IMR-90 (cell line): ENCODE results near the gene ERICH3. TPM values are rescaled to one million over a fixed set of nuclear protein-coding genes. Genes with fewer than 3 reads are reported as not detected.

Experiments used
- ATAC-seq: fragments of 200-7000 bp; cut with Tn5 transposase; 2 replicates; pipeline ENCODE4 v1.9.1; 2020; ENCODE audit warnings: low read depth, mild to moderate bottlenecking, moderate library complexity
- BruUV-seq: library from RNA; stranded (reverse); fragments of 400-500 nt; replicated peaks from 2 replicates; lab custom pipeline; 2021; lab: Mats Ljungman, UMichigan
- CTCF ChIA-PET: fragments of 300-600 bp; formaldehyde crosslinking; extraction: SDS; loops from one replicate; lab custom pipeline; 2021; ENCODE audit warnings: antibody characterized with exemption; lab: Yijun Ruan, JAX
- POLR2A ChIA-PET: fragments of 300-600 bp; sonication (Branson Sonifier 250); formaldehyde crosslinking; loops from one replicate; lab custom pipeline; 2022; ENCODE audit warnings: antibody characterized with exemption; ENCODE audit not compliant: unreplicated experiment; lab: Charles Lee
- DNase-seq: peaks from one replicate; pipeline ENCODE4 v3.0.0; 2013
- H2AFZ ChIP-seq: replicated peaks from 2 replicates; pipeline ENCODE3; 2013; ENCODE audit warnings: low read length, mild to moderate bottlenecking; ENCODE audit not compliant: poor library complexity
- H2AK5ac ChIP-seq: 2 replicates; pipeline ENCODE4 v1.6.1; 2013; ENCODE audit warnings: low read depth, low read length, inconsistent platforms
- H2AK9ac ChIP-seq: replicated peaks from 2 replicates; pipeline ENCODE3; 2013; ENCODE audit warnings: mild to moderate bottlenecking, low read depth, low read length, moderate library complexity; ENCODE audit not compliant: poor library complexity
- H2BK120ac ChIP-seq: 2 replicates; pipeline ENCODE4 v1.6.1; 2013; ENCODE audit warnings: low read depth, low read length, inconsistent platforms
- H2BK15ac ChIP-seq: 3 replicates; pipeline ENCODE4 v1.6.1; 2013; ENCODE audit warnings: low read depth, low read length, inconsistent platforms
- H2BK20ac ChIP-seq: 2 replicates; pipeline ENCODE4 v1.6.1; 2013; ENCODE audit warnings: low read depth, mild to moderate bottlenecking, inconsistent platforms, low read length, moderate library complexity
- H2BK5ac ChIP-seq: 2 replicates; pipeline ENCODE4 v1.6.1; 2013; ENCODE audit warnings: mild to moderate bottlenecking, low read depth, low read length, inconsistent platforms; ENCODE audit not compliant: poor library complexity, severe bottlenecking
- H3K14ac ChIP-seq: replicated peaks from 2 replicates; pipeline ENCODE4 v1.6.1; 2013; ENCODE audit warnings: low read depth, low read length, inconsistent platforms
- H3K18ac ChIP-seq: 2 replicates; pipeline ENCODE4 v1.6.1; 2013; ENCODE audit warnings: low read depth, low read length, control low read depth
- H3K23ac ChIP-seq: 2 replicates; pipeline ENCODE4 v1.6.1; 2013; ENCODE audit warnings: low read depth, low read length, inconsistent platforms
- H3K27ac ChIP-seq: 2 replicates; pipeline ENCODE4 v1.5.1; 2013; ENCODE audit warnings: mild to moderate bottlenecking, control low read depth, low read length; ENCODE audit not compliant: insufficient read depth
- H3K27me3 ChIP-seq: 2 replicates; pipeline ENCODE4 v1.6.1; 2013; ENCODE audit warnings: low read length; ENCODE audit not compliant: control insufficient read depth, insufficient read depth
- H3K36me3 ChIP-seq: 2 replicates; pipeline ENCODE4 v1.6.1; 2013; ENCODE audit warnings: low read length, mixed read lengths; ENCODE audit not compliant: control insufficient read depth, insufficient read depth
- H3K4ac ChIP-seq: 2 replicates; pipeline ENCODE4 v1.6.1; 2013; ENCODE audit warnings: low read depth, low read length, inconsistent platforms
- H3K4me1 ChIP-seq: 2 replicates; pipeline ENCODE4 v1.6.1; 2013; ENCODE audit warnings: low read length, mixed read lengths; ENCODE audit not compliant: control insufficient read depth, insufficient read depth
- H3K4me2 ChIP-seq: 2 replicates; pipeline ENCODE4 v1.6.1; 2013; ENCODE audit warnings: low read depth, mild to moderate bottlenecking, control low read depth, low read length, moderate library complexity
- H3K4me3 ChIP-seq: 2 replicates; pipeline ENCODE4 v1.5.1; 2013; ENCODE audit warnings: low read depth, mild to moderate bottlenecking, control low read depth, low read length, moderate library complexity; ENCODE audit not compliant: insufficient read depth
- H3K56ac ChIP-seq: 2 replicates; pipeline ENCODE4 v1.6.1; 2013; ENCODE audit warnings: low read length, inconsistent platforms; ENCODE audit not compliant: insufficient read depth; ENCODE audit errors: extremely low read depth
- H3K79me1 ChIP-seq, 2 experiments: 2 replicates each; pipeline ENCODE4 v1.6.1; 2013; ENCODE audit warnings: low read length in 2 of 2, inconsistent platforms in 1 of 2, low read depth in 1 of 2
- H3K9ac ChIP-seq: 2 replicates; pipeline ENCODE4 v1.6.1; 2013; ENCODE audit warnings: low read depth, low read length, control low read depth
- H3K9me1 ChIP-seq: 2 replicates; pipeline ENCODE4 v1.6.1; 2013; ENCODE audit warnings: low read length, inconsistent platforms; ENCODE audit not compliant: insufficient read depth
- H3K9me3 ChIP-seq: 2 replicates; pipeline ENCODE4 v1.6.1; 2013; ENCODE audit warnings: low read length; ENCODE audit not compliant: control insufficient read depth, insufficient read depth
- H4K20me1 ChIP-seq: 2 replicates; pipeline ENCODE4 v1.6.1; 2013; ENCODE audit warnings: low read length, inconsistent platforms; ENCODE audit not compliant: insufficient read depth
- H4K5ac ChIP-seq: 2 replicates; pipeline ENCODE4 v1.6.1; 2013; ENCODE audit warnings: mild to moderate bottlenecking, low read depth, low read length, control low read depth
- H4K8ac ChIP-seq, 2 experiments: 2 replicates each; pipeline ENCODE4 v1.6.1; 2013; ENCODE audit warnings: low read depth in 2 of 2, low read length in 2 of 2, control low read depth in 1 of 2, inconsistent platforms in 1 of 2
- H4K91ac ChIP-seq: 2 replicates; pipeline ENCODE4 v1.6.1; 2013; ENCODE audit warnings: low read depth, low read length, inconsistent platforms; ENCODE audit not compliant: insufficient read depth
- BHLHE40 ChIP-seq: fragments of 150-350 bp; IDR thresholded peaks from 2 replicates; pipeline ENCODE4 v1.6.1; 2016; ENCODE audit warnings: mild to moderate bottlenecking, low read depth, low read length
- CEBPB ChIP-seq: IDR thresholded peaks from 2 replicates; pipeline ENCODE4 v1.6.1; 2012; ENCODE audit warnings: low read depth, low read length, improper control_type of control experiment
- CHD1 ChIP-seq: IDR thresholded peaks from 2 replicates; pipeline ENCODE4 v1.6.1; 2012; ENCODE audit warnings: low read depth, low read length, improper control_type of control experiment
- CTCF ChIP-seq: conservative IDR thresholded peaks from 2 replicates; pipeline ENCODE4 v1.5.1; 2012; ENCODE audit warnings: mild to moderate bottlenecking, low read depth, low read length, improper control_type of control experiment
- MXI1 ChIP-seq: IDR thresholded peaks from 2 replicates; pipeline ENCODE4 v1.6.1; 2012; ENCODE audit warnings: low read depth, mild to moderate bottlenecking, low read length, moderate library complexity, borderline replicate concordance
- POLR2A ChIP-seq: IDR thresholded peaks from 2 replicates; pipeline ENCODE4 v1.6.1; 2012; ENCODE audit warnings: mild to moderate bottlenecking, low read depth, low read length
- RAD21 ChIP-seq: IDR thresholded peaks from 2 replicates; pipeline ENCODE4 v1.6.1; 2012; ENCODE audit warnings: low read length, improper control_type of control experiment
- RCOR1 ChIP-seq: IDR thresholded peaks from 2 replicates; pipeline ENCODE4 v1.6.1; 2012; ENCODE audit warnings: mild to moderate bottlenecking, low read length, improper control_type of control experiment; ENCODE audit not compliant: insufficient replicate concordance
- dilution Hi-C: fragments of 300-500 bp; cut with HindIII; formaldehyde crosslinking; loops from one replicate; pipeline ENCODE4 v1.14.3; 2018; ENCODE audit warnings: low sequenced_read_pairs; ENCODE audit not compliant: unreplicated experiment
- in situ Hi-C: fragments of 300-500 bp; cut with MboI; formaldehyde crosslinking; loops from 3 replicates; pipeline ENCODE4 v1.14.3; 2019; ENCODE audit warnings: low sequenced_read_pairs, inconsistent platforms, mixed read lengths
- intact Hi-C: fragments of 100-400 bp; cut with micrococcal nuclease; formaldehyde crosslinking; loops from 2 replicates; pipeline ENCODE4 v1.10.0; 2022
- polyA plus RNA-seq, 3 experiments: library from polyadenylated mRNA; depleted of rRNA; stranded (reverse); fragments of >200 nt; gene quantifications; 2 replicates each; pipeline ENCODE4 v1.2.3, GENCODE V29; 2012; ENCODE audit warnings: low replicate concordance in 1 of 3
- total RNA-seq: library from RNA; depleted of rRNA; stranded (reverse); fragments of >200 nt; gene quantifications from 2 replicates; pipeline ENCODE4 v1.2.3, GENCODE V29; 2012

The ERICH3 gene
- total and polyA plus RNA-seq, 2 of the 4 experiments (the other 2 are of a cell fraction): not detected

- ATAC-seq: no peak
- Histone ChIP-seq H3K4ac (no peak overlapping the region), H3K4me3 (no peak overlapping the region), H3K36me3 (no peaks in the 10 kb centered on the region), H3K4me2 (no peak overlapping the region), H2AFZ (no peak overlapping the region), H3K23ac (no peak overlapping the region), H3K9me3 (no peaks in the 10 kb centered on the region), H3K9ac (no peak overlapping the region), H3K9me1 (no peaks in the 10 kb centered on the region), H2BK20ac (no peak overlapping the region), H3K79me1 (no peaks in the 10 kb centered on the region), H2BK5ac (no peak overlapping the region), H4K91ac (no peak overlapping the region), H4K8ac (no peak overlapping the region), H3K27me3 (no peaks in the 10 kb centered on the region), H3K4me1 (no peaks in the 10 kb centered on the region), H2BK15ac (no peak overlapping the region), H2AK5ac (no peak overlapping the region), H3K18ac (no peak overlapping the region), H2AK9ac (no peak overlapping the region), H4K20me1 (no peaks in the 10 kb centered on the region), H2BK120ac (no peak overlapping the region), H3K56ac (no peak overlapping the region), H3K14ac (no peak overlapping the region), H3K27ac (no peak overlapping the region), H4K5ac (no peak overlapping the region)
- intact Hi-C loops: no loop called here
- ChIA-PET CTCF (no interaction called here), POLR2A (no interaction called here)
- dilution Hi-C loops: no loop called here
- TF ChIP-seq RAD21 (no peak), CEBPB (no peak), POLR2A (no peak), CTCF (no peak), RCOR1 (no peak), BHLHE40 (no peak), CHD1 (no peak), MXI1 (no peak)
- BruUV-seq: no TSS peak
- DNase-seq: no peak
- in situ Hi-C loops: no loop called here
These were observed 31.7 kb downstream of the ERICH3 start for GRCh38 chr1:74641876-74642275.
